OCI-LY7 (cell line): ENCODE measurements around the gene RWDD3. TPM values are rescaled to one million over a fixed set of nuclear protein-coding genes. Genes with fewer than 3 reads are reported as not detected.

Experiments
- BruUV-seq: library from RNA; stranded (reverse); fragments of 400-500 nt; replicated peaks from 2 replicates; lab custom pipeline; 2021; lab: Mats Ljungman, UMichigan
- CTCF ChIA-PET: fragments of 300-600 bp; sonication (Branson Sonifier 250); formaldehyde crosslinking; loops from one replicate; lab custom pipeline; 2022; ENCODE audit warnings: antibody characterized with exemption; ENCODE audit not compliant: unreplicated experiment; lab: Charles Lee
- POLR2A ChIA-PET: fragments of 300-600 bp; sonication (Branson Sonifier 250); formaldehyde crosslinking; loops from one replicate; lab custom pipeline; 2022; ENCODE audit warnings: antibody characterized with exemption; lab: Charles Lee
- DNase-seq: peaks from one replicate; pipeline ENCODE4 v3.0.0-alpha.2; 2015; ENCODE audit warnings: low spot score
- H2AFZ ChIP-seq: fragments of 200-600 bp; sonication (generic), shearing (Covaris generic); 2 replicates; pipeline ENCODE4 v1.6.1; 2014; ENCODE audit warnings: mild to moderate bottlenecking, antibody characterized with exemption, low read length, moderate library complexity
- H3K27ac ChIP-seq: fragments of 200-600 bp; sonication (generic); 2 replicates; pipeline ENCODE4 v1.5.1; 2014; ENCODE audit warnings: mixed run types, low read depth, mild to moderate bottlenecking, moderate library complexity, low read length, inconsistent platforms; ENCODE audit not compliant: poor library complexity, severe bottlenecking
- H3K36me3 ChIP-seq: fragments of 200-600 bp; sonication (generic); 2 replicates; pipeline ENCODE4 v1.6.1; 2014; ENCODE audit warnings: mild to moderate bottlenecking, antibody characterized with exemption, low read length, moderate library complexity, mixed read lengths; ENCODE audit not compliant: insufficient read depth
- H3K4me1 ChIP-seq: fragments of 200-600 bp; sonication (generic); 2 replicates; pipeline ENCODE4 v1.5.1; 2014; ENCODE audit warnings: mild to moderate bottlenecking, low read length; ENCODE audit not compliant: insufficient read depth, poor library complexity, severe bottlenecking
- H3K4me2 ChIP-seq: fragments of 200-600 bp; sonication (generic); 2 replicates; pipeline ENCODE4 v1.6.1; 2014; ENCODE audit warnings: mild to moderate bottlenecking, low read length
- H3K4me3 ChIP-seq: fragments of 200-600 bp; sonication (generic); 2 replicates; pipeline ENCODE4 v1.5.1; 2014; ENCODE audit warnings: mild to moderate bottlenecking, low read depth, low read length; ENCODE audit not compliant: poor library complexity, severe bottlenecking
- H3K79me2 ChIP-seq: fragments of 200-600 bp; sonication (generic); 2 replicates; pipeline ENCODE4 v1.6.1; 2016; ENCODE audit warnings: low read depth, mild to moderate bottlenecking, low read length, moderate library complexity, mixed read lengths; ENCODE audit not compliant: insufficient read depth
- H3K9me2 ChIP-seq: fragments of 200-600 bp; sonication (generic); 2 replicates; pipeline ENCODE4 v1.6.1; 2016; ENCODE audit warnings: mild to moderate bottlenecking, low read length, mixed read lengths; ENCODE audit not compliant: insufficient read depth
- H3K9me3 ChIP-seq: fragments of 200-600 bp; sonication (generic); 2 replicates; pipeline ENCODE4 v1.6.1; 2014; ENCODE audit warnings: mild to moderate bottlenecking, mixed run types, low read length, mixed read lengths
- H4K20me1 ChIP-seq: fragments of 200-600 bp; sonication (generic); 2 replicates; pipeline ENCODE4 v1.6.1; 2014; ENCODE audit warnings: mild to moderate bottlenecking, antibody characterized with exemption, low read length, moderate library complexity, mixed read lengths; ENCODE audit not compliant: insufficient read depth
- CTCF ChIP-seq: fragments of 200-600 bp; sonication (generic); conservative IDR thresholded peaks from 2 replicates; pipeline ENCODE4 v1.5.1; 2014; ENCODE audit warnings: mild to moderate bottlenecking, antibody characterized with exemption, low read length, moderate library complexity, mixed read lengths
- EZH2phosphoT487 ChIP-seq: fragments of 200-600 bp; sonication (generic); IDR thresholded peaks from 2 replicates; pipeline ENCODE4 v1.6.1; 2018; ENCODE audit warnings: low read depth, borderline replicate concordance, mild to moderate bottlenecking, mixed run types, antibody characterized with exemption, low read length, moderate library complexity, mixed read lengths
- intact Hi-C: fragments of 100-400 bp; cut with micrococcal nuclease; formaldehyde crosslinking; loops from one replicate; pipeline ENCODE4 v1.10.0; 2022; ENCODE audit not compliant: unreplicated experiment
- total RNA-seq, 2 experiments: library from RNA; depleted of rRNA in 1 of 2; stranded (reverse); fragments of >200 nt in 1 of 2; shearing (Covaris generic) in 1 of 2; gene quantifications; 2 replicates each; pipeline ENCODE4 v1.2.3, GENCODE V29; 2014 to 2022

The RWDD3 gene
- total RNA-seq, 2 experiments from 2014 or later: 11.7 to 20.9 TPM

GRCh38 chr1:95209291-95209690 lies 24.7 kb upstream of the RWDD3 start:
- Histone ChIP-seq H3K27ac (no peak overlapping the region), H3K9me3 (no peaks in the 10 kb centered on the region), H2AFZ (no peak overlapping the region), H3K9me2 (no peaks in the 10 kb centered on the region), H4K20me1 (no peaks in the 10 kb centered on the region), H3K4me1 (no peaks in the 10 kb centered on the region), H3K79me2 (no peaks in the 10 kb centered on the region), H3K36me3 (no peaks in the 10 kb centered on the region), H3K4me3 (no peak overlapping the region), H3K4me2 (no peak overlapping the region)
- ChIA-PET CTCF (no interaction called here), POLR2A (interaction anchor here (0.7 kb wide), 1 partner anchor 85 kb away, joined by 3 read pairs; no protein-coding TSS in a partner anchor)
- TF ChIP-seq CTCF: no peak
- no peak for TF ChIP-seq EZH2phosphoT487
- DNase-seq: no peak
- BruUV-seq: no TSS peak
- intact Hi-C loops: no loop called here

GRCh38 chr1:95216292-95216990 lies 17.6 kb upstream of the RWDD3 start:
- Histone ChIP-seq H4K20me1 (no peaks in the 10 kb centered on the region), H3K4me1 (no peaks in the 10 kb centered on the region), H3K9me3 (no peaks in the 10 kb centered on the region), H3K36me3 (no peaks in the 10 kb centered on the region), H3K4me2 (no peak overlapping the region), H3K27ac (no peak overlapping the region), H2AFZ (no peak overlapping the region), H3K9me2 (no peaks in the 10 kb centered on the region), H3K4me3 (no peak overlapping the region), H3K79me2 (no peaks in the 10 kb centered on the region)
- TF ChIP-seq EZH2phosphoT487: no peak
- no peak for TF ChIP-seq CTCF
- BruUV-seq: no TSS peak
- ChIA-PET POLR2A (no interaction called here), CTCF (interaction anchor here (0.6 kb wide), 1 partner anchor 199 kb away, joined by 3 read pairs; no protein-coding TSS in a partner anchor)
- intact Hi-C loops: no loop called here
- DNase-seq: no peak

- ChIA-PET CTCF (no interaction called here), POLR2A (no interaction called here)
- no peaks in the 10 kb centered on the region for H3K79me2 ChIP-seq
- no TSS peak for BruUV-seq
- H4K20me1 ChIP-seq: no peaks in the 10 kb centered on the region
- no peak overlapping the region for H3K4me2 ChIP-seq
- H2AFZ ChIP-seq: no peak overlapping the region
- no peak for DNase-seq
- no peak for TF ChIP-seq CTCF
- TF ChIP-seq EZH2phosphoT487: no peak
- no peaks in the 10 kb centered on the region for H3K9me2 ChIP-seq
- H3K4me3 ChIP-seq: no peak overlapping the region
- no peak overlapping the region for H3K27ac ChIP-seq
- H3K9me3 ChIP-seq: no peaks in the 10 kb centered on the region
- no peaks in the 10 kb centered on the region for H3K4me1 ChIP-seq
- H3K36me3 ChIP-seq: no peaks in the 10 kb centered on the region
- intact Hi-C loops: no loop called here
These were observed 16.6 kb upstream of the RWDD3 start for GRCh38 chr1:95217371-95217770.
